GM10266 (cell line): ENCODE data around the gene FAM81B.
"Not testable (repeated sequence)": the region's sequence is repeated elsewhere in the genome, so short reads cannot be mapped to it uniquely, and the experiment has no call there.

Experiments used
- DNase-seq: peaks from one replicate; pipeline ENCODE4 v3.0.0; 2012; ENCODE audit errors: extremely low spot score
- CTCF ChIP-seq: IDR thresholded peaks from 2 replicates; pipeline ENCODE4 v1.5.1; 2012; ENCODE audit warnings: mild to moderate bottlenecking, low read depth; ENCODE audit not compliant: control insufficient read depth, insufficient read depth; ENCODE audit errors: missing control alignments

Gene FAM81B

GRCh38 chr5:95390812-95391492 lies at the start of gene FAM81B:
Gene FAM81B, plus strand, starts transcription at chr5:95391366. Its CDS starts 24 bp downstream, at chr5:95391390.
- no peak for DNase-seq
- no peak for TF ChIP-seq CTCF

- not testable (repeated sequence) for DNase-seq
These were observed 49.7 kb upstream of the FAM81B start for GRCh38 chr5:95341444-95341843.

- DNase-seq: no peak
These were observed 43.6 kb upstream of the FAM81B start for GRCh38 chr5:95347506-95348120.

GRCh38 chr5:95350631-95351030 lies 40.5 kb upstream of the FAM81B start:
- DNase-seq: no peak
- no peak for TF ChIP-seq CTCF

More at GRCh38 chr5:95347506-95348120, 43.6 kb upstream of the FAM81B start:
- no peak for TF ChIP-seq CTCF

- no peak for DNase-seq
- TF ChIP-seq CTCF: no peak
These were observed 38.5 kb upstream of the FAM81B start for GRCh38 chr5:95352691-95353090.

GRCh38 chr5:95358320-95358719 lies 32.8 kb upstream of the FAM81B start:
- DNase-seq: no peak
- TF ChIP-seq CTCF: no peak

- TF ChIP-seq CTCF: no peak
- no peak for DNase-seq
These were observed 32.3 kb upstream of the FAM81B start for GRCh38 chr5:95358848-95359247.

- not testable (repeated sequence) for DNase-seq
These were observed 30.5 kb upstream of the FAM81B start for GRCh38 chr5:95360667-95361066.
